ENCODE data around the gene CD80. TPM values are rescaled to one million over a fixed set of nuclear protein-coding genes. Genes with fewer than 3 reads are reported as not detected.

The CD80 gene, protein sequence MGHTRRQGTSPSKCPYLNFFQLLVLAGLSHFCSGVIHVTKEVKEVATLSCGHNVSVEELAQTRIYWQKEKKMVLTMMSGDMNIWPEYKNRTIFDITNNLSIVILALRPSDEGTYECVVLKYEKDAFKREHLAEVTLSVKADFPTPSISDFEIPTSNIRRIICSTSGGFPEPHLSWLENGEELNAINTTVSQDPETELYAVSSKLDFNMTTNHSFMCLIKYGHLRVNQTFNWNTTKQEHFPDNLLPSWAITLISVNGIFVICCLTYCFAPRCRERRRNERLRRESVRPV
- total RNA-seq (under 1 TPM; 0.17 to 0.41 TPM), total RNA-seq (0.35 to 10.9 (median 2.6) reads per million in 172 experiments)
- 0.51 TPM for polyA plus RNA-seq (2013, experiment 1 of 2)
- 1.4 TPM for polyA plus RNA-seq (2013, experiment 2 of 2)

DNA sequence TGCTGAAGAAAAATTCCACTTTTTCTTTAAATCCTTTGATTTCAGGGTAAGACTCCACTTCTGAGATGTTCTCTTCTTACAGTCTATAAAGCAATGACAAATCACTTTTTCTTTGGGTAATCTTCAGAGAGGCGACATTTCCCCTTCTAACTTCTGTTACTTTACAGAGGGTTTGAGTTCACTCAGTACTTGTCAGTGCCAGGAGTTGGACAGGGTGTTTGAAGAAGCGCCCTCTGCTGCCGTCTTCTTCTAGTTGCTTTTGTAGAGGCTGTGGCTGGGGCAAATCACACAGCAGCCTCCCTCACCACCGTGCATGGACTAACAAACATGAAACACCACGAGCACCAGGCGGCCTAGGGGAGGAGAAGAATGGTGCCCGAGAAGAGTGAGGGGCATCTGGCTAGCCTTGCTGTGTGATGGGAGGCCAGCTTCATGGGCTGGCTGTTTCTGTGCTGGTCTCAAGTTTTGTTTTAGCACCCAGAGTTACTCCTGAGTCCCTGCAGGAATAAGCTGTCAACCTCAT lies at the start of gene CD80:
Gene CD80, minus strand, starts transcription at position 174 of the 523 bp plus-strand sequence. CDS start 1,886 bp downstream, outside the sequence.
- Mint-ChIP-seq H3K4me1 (ENCODE audit: low read depth) (peaks cover 6% of the 10 kb centered on the region), H3K27me3 (no peaks in the 10 kb centered on the region), H3K4me3 (no peak within 1 kb of the TSS), H3K27ac (no peak within 1 kb of the TSS), H3K36me3 (ENCODE audit: low read depth) (no peaks in the 10 kb centered on the region), H3K9me3 (no peaks in the 10 kb centered on the region)
- peaks cover 22% of the 10 kb centered on the region for H3K4me1 ChIP-seq (ENCODE audit: insufficient read depth, low read length)
- POLR2A ChIA-PET, result no interaction called here
- ATAC-seq (ENCODE audit: poor library complexity), result peak; percentile 57
- peak; percentile 18 to 80 (median 36) for DNase-seq
- H3K27me3 ChIP-seq (ENCODE audit: control insufficient read depth in 1 of 2, insufficient read depth in 2 of 2, low read length in 2 of 2), result no peaks in the 10 kb centered on the region
- H3K27ac ChIP-seq (ENCODE audit: low read depth in 1 of 2, low read length in 2 of 2), result no peak within 1 kb of the TSS
- H3K4me3 ChIP-seq (ENCODE audit: low read length), result peak within 1 kb of the TSS; percentile 24
- H3K36me3 ChIP-seq (ENCODE audit: insufficient read depth, low read length), result no peaks in the 10 kb centered on the region
- H3K9me3 ChIP-seq (ENCODE audit: control insufficient read depth in 1 of 2, insufficient read depth in 1 of 2, low read length in 2 of 2), result no peaks in the 10 kb centered on the region
- CTCF ChIA-PET, result no interaction called here
- intact Hi-C loops (cut with DNase I, micrococcal nuclease), result loop anchor here (5.0 to 10.0 kb wide), 2 partner anchors 95 to 677 kb away; partner anchors contain the start of genes POGLUT1 (in 1 of the 2) and TMEM39A (in 1 of the 2)
- TF ChIP-seq, protein P1, sequence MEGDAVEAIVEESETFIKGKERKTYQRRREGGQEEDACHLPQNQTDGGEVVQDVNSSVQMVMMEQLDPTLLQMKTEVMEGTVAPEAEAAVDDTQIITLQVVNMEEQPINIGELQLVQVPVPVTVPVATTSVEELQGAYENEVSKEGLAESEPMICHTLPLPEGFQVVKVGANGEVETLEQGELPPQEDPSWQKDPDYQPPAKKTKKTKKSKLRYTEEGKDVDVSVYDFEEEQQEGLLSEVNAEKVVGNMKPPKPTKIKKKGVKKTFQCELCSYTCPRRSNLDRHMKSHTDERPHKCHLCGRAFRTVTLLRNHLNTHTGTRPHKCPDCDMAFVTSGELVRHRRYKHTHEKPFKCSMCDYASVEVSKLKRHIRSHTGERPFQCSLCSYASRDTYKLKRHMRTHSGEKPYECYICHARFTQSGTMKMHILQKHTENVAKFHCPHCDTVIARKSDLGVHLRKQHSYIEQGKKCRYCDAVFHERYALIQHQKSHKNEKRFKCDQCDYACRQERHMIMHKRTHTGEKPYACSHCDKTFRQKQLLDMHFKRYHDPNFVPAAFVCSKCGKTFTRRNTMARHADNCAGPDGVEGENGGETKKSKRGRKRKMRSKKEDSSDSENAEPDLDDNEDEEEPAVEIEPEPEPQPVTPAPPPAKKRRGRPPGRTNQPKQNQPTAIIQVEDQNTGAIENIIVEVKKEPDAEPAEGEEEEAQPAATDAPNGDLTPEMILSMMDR (IDR thresholded peaks at IDR 0.05), result peak; percentile 27

DNA sequence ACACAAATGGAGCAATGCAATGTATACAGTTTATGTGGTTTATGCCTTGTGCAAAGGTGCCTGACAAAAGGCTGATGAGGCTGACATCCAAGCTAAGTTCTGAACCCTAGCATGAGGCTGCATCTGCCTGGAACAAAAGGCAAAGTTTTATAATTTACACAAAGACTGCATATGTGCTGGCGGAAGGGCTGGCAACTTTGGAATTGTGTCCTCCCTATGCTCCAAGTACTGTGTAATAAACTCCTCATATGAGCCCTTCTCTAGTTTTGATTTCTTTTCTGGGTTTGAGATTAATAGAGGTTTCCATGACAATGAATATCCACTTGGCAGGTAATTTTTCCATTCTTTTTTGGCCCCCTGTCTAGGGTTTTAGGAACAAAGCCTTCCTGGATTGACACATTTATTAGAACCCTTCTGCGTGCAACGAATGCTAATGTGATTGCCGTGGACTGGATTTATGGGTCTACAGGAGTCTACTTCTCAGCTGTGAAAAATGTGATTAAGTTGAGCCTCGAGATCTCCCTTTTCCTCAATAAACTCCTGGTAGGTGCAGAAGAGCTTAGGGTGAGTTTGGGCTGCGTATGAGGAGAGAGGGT lies 49.1 kb upstream of the CD80 start:
- Mint-ChIP-seq H3K9me3 (no peaks in the 10 kb centered on the region), H3K36me3 (ENCODE audit: low read depth) (no peaks in the 10 kb centered on the region), H3K27me3 (peaks cover 19% of the 10 kb centered on the region), H3K27ac (no peak overlapping the region), H3K4me1 (ENCODE audit: low read depth) (no peaks in the 10 kb centered on the region), H3K4me3 (no peak overlapping the region)
- POLR2A ChIA-PET, result no interaction called here
- TF ChIP-seq, protein P1 (IDR thresholded peaks at IDR 0.05), result no peak
- DNase-seq (no peak), ATAC-seq (ENCODE audit: poor library complexity) (no peak)
- no peaks in the 10 kb centered on the region for H3K36me3 ChIP-seq (ENCODE audit: insufficient read depth, low read length)
- H3K27me3 ChIP-seq (ENCODE audit: control insufficient read depth in 1 of 2, insufficient read depth in 2 of 2, low read length in 2 of 2), result peaks cover 0 to 2% of the 10 kb centered on the region in 2 experiments
- CTCF ChIA-PET, result no interaction called here
- no peak overlapping the region for H3K4me3 ChIP-seq (ENCODE audit: low read length)
- no peaks in the 10 kb centered on the region for H3K9me3 ChIP-seq (ENCODE audit: control insufficient read depth in 1 of 2, insufficient read depth in 1 of 2, low read length in 2 of 2)
- no peak overlapping the region for H3K27ac ChIP-seq (ENCODE audit: low read depth in 1 of 2, low read length in 2 of 2)
- H3K4me1 ChIP-seq (ENCODE audit: insufficient read depth, low read length), result no peaks in the 10 kb centered on the region
- intact Hi-C loops (cut with DNase I, micrococcal nuclease), result no loop called here

DNA sequence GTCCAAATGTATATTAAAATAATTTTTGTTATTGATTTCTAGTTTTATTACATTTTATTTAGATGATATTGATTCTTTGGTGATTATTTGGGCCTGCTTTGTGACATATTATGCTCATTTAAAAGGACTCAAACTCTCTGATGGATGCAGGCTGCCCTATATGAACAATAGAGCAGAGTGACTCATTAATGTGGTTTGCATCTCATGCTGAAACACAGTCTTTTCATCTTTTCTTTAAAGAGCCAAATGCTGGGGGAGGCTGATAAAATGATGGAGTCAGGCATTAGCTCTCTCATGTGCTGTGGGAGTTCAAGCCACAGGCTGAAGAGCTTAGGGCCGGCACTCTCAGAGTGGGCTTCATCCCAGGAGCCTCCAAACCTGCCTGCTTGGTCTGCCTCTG lies 45.5 kb upstream of the CD80 start:
- Histone ChIP-seq H3K36me3 (ENCODE audit: insufficient read depth, low read length) (no peaks in the 10 kb centered on the region), H3K9me3 (ENCODE audit: control insufficient read depth in 1 of 2, insufficient read depth in 1 of 2, low read length in 2 of 2) (peaks cover 0 to 3% of the 10 kb centered on the region in 2 experiments), H3K27me3 (ENCODE audit: control insufficient read depth in 1 of 2, insufficient read depth in 2 of 2, low read length in 2 of 2) (no peaks in the 10 kb centered on the region), H3K27ac (ENCODE audit: low read depth in 1 of 2, low read length in 2 of 2) (no peak overlapping the region), H3K4me3 (ENCODE audit: low read length) (no peak overlapping the region), H3K4me1 (ENCODE audit: insufficient read depth, low read length) (peaks cover 9% of the 10 kb centered on the region)
- CTCF ChIA-PET, result no interaction called here
- TF ChIP-seq, protein P1 (IDR thresholded peaks at IDR 0.05), result no peak
- POLR2A ChIA-PET, result no interaction called here
- peaks cover 10% of the 10 kb centered on the region for H3K27me3 Mint-ChIP-seq
- H3K27ac Mint-ChIP-seq, result no peak overlapping the region
- no peaks in the 10 kb centered on the region for H3K36me3 Mint-ChIP-seq (ENCODE audit: low read depth)
- ATAC-seq (ENCODE audit: poor library complexity) (no peak), DNase-seq (no peak)
- no peaks in the 10 kb centered on the region for H3K9me3 Mint-ChIP-seq
- H3K4me1 Mint-ChIP-seq (ENCODE audit: low read depth), result no peaks in the 10 kb centered on the region
- intact Hi-C loops (cut with DNase I, micrococcal nuclease), result no loop called here
- H3K4me3 Mint-ChIP-seq, result no peak overlapping the region

Data from CD4-positive, alpha-beta T cell (primary cell).